Keratinocyte (primary cell): Measurements from ENCODE around the gene TFPI. TPM values are rescaled to one million over a fixed set of nuclear protein-coding genes. Genes with fewer than 3 reads are reported as not detected.

ENCODE experiments used
- DNase-seq: peaks from one replicate; pipeline ENCODE4 v3.0.0-alpha.2; 2011; ENCODE audit warnings: low read depth, missing footprints, low spot score
- FAIRE-seq: peaks from 2 replicates; lab custom pipeline; 2011; peaks lifted over from hg19 to GRCh38; lab: Jason Lieb, UNC
- H2AFZ ChIP-seq: 2 replicates; pipeline ENCODE4 v1.6.0; 2012; ENCODE audit warnings: low read length, control low read depth, inconsistent platforms; ENCODE audit not compliant: control insufficient read depth
- H3K27ac ChIP-seq: 2 replicates; pipeline ENCODE4 v1.5.1; 2011; ENCODE audit warnings: low read length; ENCODE audit not compliant: control insufficient read depth, insufficient read depth
- H3K27me3 ChIP-seq: 3 replicates; pipeline ENCODE4 v1.6.0; 2011; ENCODE audit warnings: low read length; ENCODE audit not compliant: control insufficient read depth, insufficient read depth; ENCODE audit errors: extremely low read depth
- H3K36me3 ChIP-seq, 2 experiments: 2 replicates in 1 of 2; 3 replicates in 1 of 2; pipeline ENCODE4 v1.5.1; 2011; ENCODE audit warnings: low read length in 2 of 2, mild to moderate bottlenecking in 1 of 2; ENCODE audit not compliant: control insufficient read depth in 2 of 2, insufficient read depth in 2 of 2; ENCODE audit errors: extremely low read depth in 1 of 2
- H3K4me1 ChIP-seq: 3 replicates; pipeline ENCODE4 v1.5.1; 2011; ENCODE audit warnings: low read length; ENCODE audit not compliant: control insufficient read depth, insufficient read depth; ENCODE audit errors: extremely low read depth
- H3K4me2 ChIP-seq: 3 replicates; pipeline ENCODE4 v1.6.0; 2011; ENCODE audit warnings: low read depth, low read length; ENCODE audit not compliant: control insufficient read depth, insufficient read depth; ENCODE audit errors: extremely low read depth
- H3K4me3 ChIP-seq, 3 experiments: fragments of 200-600 bp in 1 of 3; sonication (generic) in 1 of 3; 2 replicates in 2 of 3; 3 replicates in 1 of 3; pipeline ENCODE4 v1.5.1; 2011 to 2016; ENCODE audit warnings: low read length in 3 of 3, mild to moderate bottlenecking in 3 of 3, control low read depth in 2 of 3, inconsistent platforms in 1 of 3, low read depth in 1 of 3, mixed read lengths in 1 of 3, mixed run types in 1 of 3, moderate library complexity in 1 of 3; ENCODE audit not compliant: control insufficient read depth in 2 of 3, insufficient read depth in 2 of 3; ENCODE audit errors: extremely low read depth in 1 of 3
- H3K79me2 ChIP-seq: 2 replicates; pipeline ENCODE4 v1.6.0; 2012; ENCODE audit warnings: low read length; ENCODE audit not compliant: control insufficient read depth, insufficient read depth
- H3K9ac ChIP-seq: 3 replicates; pipeline ENCODE4 v1.6.0; 2011; ENCODE audit warnings: low read length; ENCODE audit not compliant: control insufficient read depth, insufficient read depth; ENCODE audit errors: extremely low read depth
- H3K9me1 ChIP-seq: 3 replicates; pipeline ENCODE4 v1.6.0; 2011; ENCODE audit warnings: low read length; ENCODE audit not compliant: control insufficient read depth, insufficient read depth; ENCODE audit errors: extremely low read depth
- H3K9me3 ChIP-seq: 2 replicates; pipeline ENCODE4 v1.5.1; 2012; ENCODE audit warnings: low read depth, low read length; ENCODE audit not compliant: control insufficient read depth
- H4K20me1 ChIP-seq: 3 replicates; pipeline ENCODE4 v1.6.0; 2011; ENCODE audit warnings: low read length; ENCODE audit not compliant: control insufficient read depth, insufficient read depth; ENCODE audit errors: extremely low read depth
- EZH2 ChIP-seq: IDR thresholded peaks from one replicate; pipeline ENCODE4 v1.6.1; 2012; ENCODE audit warnings: inconsistent platforms, mild to moderate bottlenecking, low read length, moderate library complexity
- dilution Hi-C: fragments of 300-500 bp; cut with MboI; formaldehyde crosslinking; loops from one replicate; pipeline ENCODE4 v1.7.0; 2020; ENCODE audit warnings: low sequenced_read_pairs; ENCODE audit not compliant: extremely low pct_ligation_motif_present
- polyA plus RNA-seq, 5 experiments: library from polyadenylated mRNA; depleted of rRNA in 3 of 5; stranded (reverse) in 3 of 5; stranded (forward) in 1 of 5; unstranded in 1 of 5; fragments of >200 nt; gene quantifications; 1 replicate in 1 of 5; 2 replicates in 3 of 5; 3 replicates in 1 of 5; pipeline versions ENCODE4 v1.2.1 to v1.2.3, GENCODE V29; 2011 to 2012; ENCODE audit warnings: missing spikeins in 2 of 5, low read depth in 1 of 5, low replicate concordance in 1 of 5
- TF ChIP-seq, protein P1 (sequence below), 3 experiments: IDR thresholded peaks in 1 of 3; conservative IDR thresholded peaks in 1 of 3; optimal IDR thresholded peaks in 1 of 3; 2 replicates in 2 of 3; 3 replicates in 1 of 3; pipeline versions ENCODE3 to v1.5.1; 2011; ENCODE audit warnings: low read length in 3 of 3, mild to moderate bottlenecking in 3 of 3, moderate library complexity in 2 of 3, control low read depth in 1 of 3, inconsistent platforms in 1 of 3; ENCODE audit not compliant: insufficient read depth in 2 of 3; ENCODE audit errors: extremely low read depth in 1 of 3

The TFPI gene
- polyA plus RNA-seq, 1 donor (not counting 4 experiments of a cell fraction or from before 2014, with no cell fraction given): 1.1 TPM

DNA sequence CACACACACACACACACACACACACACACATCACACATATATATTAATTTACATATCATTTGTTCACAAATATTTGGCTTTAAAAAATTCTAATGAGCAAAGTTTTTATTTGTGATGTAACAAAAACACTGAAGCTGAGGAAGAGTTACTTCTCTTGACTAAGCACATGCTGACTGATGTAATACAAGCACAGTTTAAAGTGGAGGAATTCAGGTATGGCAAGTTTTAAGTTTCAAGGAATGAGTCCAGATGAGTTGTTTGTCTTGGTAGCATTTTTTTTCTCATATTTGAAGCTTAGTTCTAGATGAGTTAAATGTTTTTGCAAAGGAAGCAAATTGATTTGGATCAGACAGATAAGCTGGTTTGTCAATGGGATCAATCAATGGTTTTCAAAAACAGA lies 86.0 kb downstream of the TFPI start:
- Histone ChIP-seq H3K9ac (no peak overlapping the region), H3K36me3 (no peaks in the 10 kb centered on the region), H3K9me3 (no peaks in the 10 kb centered on the region), H3K4me3 (no peak overlapping the region), H3K4me1 (peaks cover 22% of the 10 kb centered on the region), H4K20me1 (no peaks in the 10 kb centered on the region), H3K9me1 (no peaks in the 10 kb centered on the region), H3K79me2 (no peaks in the 10 kb centered on the region), H3K27me3 (no peaks in the 10 kb centered on the region), H2AFZ (no peak overlapping the region), H3K27ac (no peak overlapping the region), H3K4me2 (no peak overlapping the region)
- FAIRE-seq: peak; percentile 39
- dilution Hi-C loops: loop anchor here (25.0 kb wide), 1 partner anchor 606 kb away; no protein-coding TSS in a partner anchor
- DNase-seq: no peak
- TF ChIP-seq EZH2: no peak
- TF ChIP-seq, protein P1, sequence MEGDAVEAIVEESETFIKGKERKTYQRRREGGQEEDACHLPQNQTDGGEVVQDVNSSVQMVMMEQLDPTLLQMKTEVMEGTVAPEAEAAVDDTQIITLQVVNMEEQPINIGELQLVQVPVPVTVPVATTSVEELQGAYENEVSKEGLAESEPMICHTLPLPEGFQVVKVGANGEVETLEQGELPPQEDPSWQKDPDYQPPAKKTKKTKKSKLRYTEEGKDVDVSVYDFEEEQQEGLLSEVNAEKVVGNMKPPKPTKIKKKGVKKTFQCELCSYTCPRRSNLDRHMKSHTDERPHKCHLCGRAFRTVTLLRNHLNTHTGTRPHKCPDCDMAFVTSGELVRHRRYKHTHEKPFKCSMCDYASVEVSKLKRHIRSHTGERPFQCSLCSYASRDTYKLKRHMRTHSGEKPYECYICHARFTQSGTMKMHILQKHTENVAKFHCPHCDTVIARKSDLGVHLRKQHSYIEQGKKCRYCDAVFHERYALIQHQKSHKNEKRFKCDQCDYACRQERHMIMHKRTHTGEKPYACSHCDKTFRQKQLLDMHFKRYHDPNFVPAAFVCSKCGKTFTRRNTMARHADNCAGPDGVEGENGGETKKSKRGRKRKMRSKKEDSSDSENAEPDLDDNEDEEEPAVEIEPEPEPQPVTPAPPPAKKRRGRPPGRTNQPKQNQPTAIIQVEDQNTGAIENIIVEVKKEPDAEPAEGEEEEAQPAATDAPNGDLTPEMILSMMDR (optimal IDR thresholded peaks at IDR 0.05 in 1 of 3, IDR thresholded peaks at IDR 0.05 in 1 of 3, conservative IDR thresholded peaks at IDR 0.05 in 1 of 3; ENCODE audit: extremely low read depth in 1 of 3, insufficient read depth in 2 of 3, low read length in 3 of 3): no peak

DNA sequence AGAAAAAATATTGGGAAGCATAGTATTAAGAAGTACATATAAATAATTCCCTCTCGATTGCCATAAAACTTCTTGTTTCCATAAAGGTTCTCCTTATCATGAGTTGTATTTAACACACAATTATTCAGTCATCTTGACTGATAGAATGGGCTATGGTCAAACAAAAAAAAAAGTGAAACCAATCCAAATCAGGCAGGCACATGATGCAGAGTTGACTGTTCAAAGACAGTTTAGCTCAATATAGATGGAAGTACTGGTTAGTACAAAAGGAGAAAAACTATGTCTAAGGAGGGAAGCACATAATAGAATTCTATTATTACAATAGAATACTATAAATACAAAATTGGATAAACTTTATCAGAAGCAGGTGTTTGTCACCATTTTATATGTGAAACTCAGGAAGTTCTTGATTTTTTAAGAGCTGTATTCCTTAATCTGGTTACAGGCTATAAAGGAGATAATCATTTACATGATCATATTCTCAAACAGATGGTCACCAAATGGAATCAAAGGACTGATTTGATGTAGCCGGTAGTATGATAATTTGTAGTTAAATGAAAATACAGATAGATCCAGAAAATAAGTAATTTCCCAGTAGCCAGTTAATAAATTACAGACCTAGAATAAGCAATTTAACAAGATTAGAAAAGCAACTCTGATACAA lies 88.0 kb downstream of the TFPI start:
- FAIRE-seq (no peak), DNase-seq (no peak)
- Histone ChIP-seq H3K27ac (no peak overlapping the region), H3K9me1 (no peaks in the 10 kb centered on the region), H3K27me3 (no peaks in the 10 kb centered on the region), H3K4me2 (no peak overlapping the region), H3K36me3 (no peaks in the 10 kb centered on the region), H3K4me1 (peaks cover 19% of the 10 kb centered on the region), H3K9ac (no peak overlapping the region), H4K20me1 (no peaks in the 10 kb centered on the region), H3K4me3 (no peak overlapping the region), H3K79me2 (no peaks in the 10 kb centered on the region), H2AFZ (no peak overlapping the region), H3K9me3 (no peaks in the 10 kb centered on the region)
- dilution Hi-C loops: loop anchor here (25.0 kb wide), 1 partner anchor 604 kb away; no protein-coding TSS in a partner anchor
- TF ChIP-seq, protein P1 (optimal IDR thresholded peaks at IDR 0.05 in 1 of 3, IDR thresholded peaks at IDR 0.05 in 1 of 3, conservative IDR thresholded peaks at IDR 0.05 in 1 of 3; ENCODE audit: extremely low read depth in 1 of 3, insufficient read depth in 2 of 3, low read length in 3 of 3): no peak
- TF ChIP-seq EZH2: no peak
